GM12878 (cell line): ENCODE measurements around the gene MTA3. TPM values are rescaled to one million over a fixed set of nuclear protein-coding genes. Genes with fewer than 3 reads are reported as not detected.

ENCODE experiments used
- ATAC-seq: fragments of 200-7000 bp; cut with Tn5 transposase; 3 replicates; pipeline ENCODE4 v1.9.1; 2020; ENCODE audit warnings: mild to moderate bottlenecking, moderate library complexity
- BruUV-seq: library from RNA; stranded (reverse); fragments of 400-500 nt; replicated peaks from 2 replicates; lab custom pipeline; 2021; lab: Mats Ljungman, UMichigan
- CTCF ChIA-PET: fragments of 300-600 bp; sonication (Branson Sonifier 250); formaldehyde crosslinking; extraction: SDS; loops from one replicate; lab custom pipeline; 2021; ENCODE audit warnings: inconsistent platforms; lab: Yijun Ruan, JAX
- POLR2A ChIA-PET: fragments of 350-600 bp; formaldehyde crosslinking; extraction: SDS; loops from one replicate; lab custom pipeline; 2021; ENCODE audit warnings: inconsistent platforms; lab: Charles Lee
- RAD21 ChIA-PET: fragments of 300-600 bp; sonication (Branson Sonifier 250); formaldehyde crosslinking; loops from one replicate; lab custom pipeline; 2023; ENCODE audit warnings: antibody characterized with exemption; ENCODE audit not compliant: unreplicated experiment; lab: Charles Lee
- SMC1A ChIA-PET: fragments of 300-600 bp; sonication (Branson Sonifier 250); formaldehyde crosslinking; loops from one replicate; lab custom pipeline; 2023; ENCODE audit not compliant: unreplicated experiment, uncharacterized antibody; lab: Charles Lee
- DNase-seq: peaks from one replicate; pipeline ENCODE4 v3.0.0-alpha.2; 2011; ENCODE audit warnings: low read depth, low spot score
- FAIRE-seq: peaks from 3 replicates; lab custom pipeline; 2011; peaks lifted over from hg19 to GRCh38; lab: Jason Lieb, UNC
- H2AFZ ChIP-seq: 2 replicates; pipeline ENCODE4 v1.6.0; 2011; ENCODE audit warnings: low read depth, low read length, control low read depth; ENCODE audit not compliant: control insufficient read depth
- H3K27ac ChIP-seq: 2 replicates; pipeline ENCODE4 v1.5.1; 2011; ENCODE audit warnings: control low read depth; ENCODE audit not compliant: control insufficient read depth, insufficient read depth
- H3K27me3 ChIP-seq, 2 experiments: replicated peaks in 1 of 2; 2 replicates each; pipeline versions ENCODE4 v1.6.0 to v1.6.1; 2011; ENCODE audit warnings: low read length in 1 of 2; ENCODE audit not compliant: control insufficient read depth in 2 of 2, insufficient read depth in 2 of 2
- H3K36me3 ChIP-seq, 2 experiments: 2 replicates each; pipeline ENCODE4 v1.5.1; 2011; ENCODE audit warnings: low read length in 1 of 2; ENCODE audit not compliant: control insufficient read depth in 2 of 2, insufficient read depth in 2 of 2
- H3K4me1 ChIP-seq: 2 replicates; pipeline ENCODE4 v1.6.1; 2011; ENCODE audit warnings: mild to moderate bottlenecking, low read length, moderate library complexity, mixed read lengths; ENCODE audit not compliant: control insufficient read depth, insufficient read depth
- H3K4me2 ChIP-seq: 2 replicates; pipeline ENCODE4 v1.6.0; 2011; ENCODE audit warnings: control low read depth; ENCODE audit not compliant: control insufficient read depth, insufficient read depth
- H3K4me3 ChIP-seq: fragments of 200-600 bp; sonication (generic); 2 replicates; pipeline ENCODE4 v1.5.1; 2016
- H3K79me2 ChIP-seq: 2 replicates; pipeline ENCODE4 v1.6.0; 2011; ENCODE audit warnings: low read length; ENCODE audit not compliant: control insufficient read depth, insufficient read depth
- H3K9ac ChIP-seq: 2 replicates; pipeline ENCODE4 v1.8.0; 2011; ENCODE audit warnings: low read length, control low read depth, mixed read lengths; ENCODE audit not compliant: control insufficient read depth, insufficient read depth
- H3K9me3 ChIP-seq: replicated peaks from 3 replicates; pipeline ENCODE4 v1.5.1; 2011; ENCODE audit warnings: mild to moderate bottlenecking, low read length; ENCODE audit not compliant: control insufficient read depth, insufficient read depth
- H4K20me1 ChIP-seq: 2 replicates; pipeline ENCODE4 v1.6.0; 2011; ENCODE audit not compliant: control insufficient read depth, insufficient read depth
- EED ChIP-seq: sonication (generic); IDR thresholded peaks from 2 replicates; pipeline ENCODE4 v1.6.1; 2016; ENCODE audit warnings: antibody characterized with exemption, low read depth
- GABPA ChIP-seq: IDR thresholded peaks from 2 replicates; pipeline ENCODE4 v1.6.1; 2014; ENCODE audit warnings: antibody characterized with exemption, low read depth, mild to moderate bottlenecking, inconsistent platforms
- IKZF1 ChIP-seq: fragments of 450-650 bp; conservative IDR thresholded peaks from 2 replicates; pipeline ENCODE4 v1.6.1; 2017; ENCODE audit warnings: antibody characterized with exemption, mild to moderate bottlenecking
- IRF4 ChIP-seq: IDR thresholded peaks from 2 replicates; pipeline ENCODE4 v1.6.1; 2011; ENCODE audit warnings: low read depth, low read length
- RELA ChIP-seq: fragments of 450-650 bp; IDR thresholded peaks from 2 replicates; pipeline ENCODE4 v1.8.0; 2014; ENCODE audit warnings: borderline replicate concordance; ENCODE audit not compliant: partially characterized antibody
- SRF ChIP-seq, 2 experiments: IDR thresholded peaks; 2 replicates each; pipeline ENCODE4 v1.6.1; 2011; ENCODE audit warnings: low read depth in 2 of 2, low read length in 2 of 2, mild to moderate bottlenecking in 1 of 2, moderate library complexity in 1 of 2
- ZNF592 ChIP-seq: fragments of 450-650 bp; IDR thresholded peaks from 2 replicates; pipeline ENCODE4 v1.6.1; 2017; ENCODE audit warnings: mild to moderate bottlenecking, moderate library complexity
- ZNF622 ChIP-seq: fragments of 450-650 bp; IDR thresholded peaks from 2 replicates; pipeline ENCODE4 v1.6.1; 2017; ENCODE audit warnings: mild to moderate bottlenecking, inconsistent platforms
- WGBS: methylation state at CpG from one replicate; pipeline ENCODE4 v1.1.6; 2016; ENCODE audit warnings: low lambda C conversion rate; ENCODE audit not compliant: insufficient replicate concordance, insufficient coverage; ENCODE audit errors: missing lambda C conversion rate; 5-methylcytosine and 5-hydroxymethylcytosine counted together
- in situ Hi-C: fragments of 300-500 bp; cut with MboI; formaldehyde crosslinking; loops from 9 replicates; pipeline ENCODE4 v1.14.3; 2018; ENCODE audit warnings: mixed read lengths
- intact Hi-C: fragments of 100-400 bp; cut with micrococcal nuclease; formaldehyde crosslinking; loops from one replicate; pipeline ENCODE4 v1.14.2; 2022; ENCODE audit not compliant: unreplicated experiment
- polyA plus RNA-seq, 11 experiments: library from polyadenylated mRNA; depleted of rRNA in 4 of 11; unstranded in 6 of 11; stranded (reverse) in 5 of 11; fragments of >200 nt; fragmentation: Nextera tagmentation in 4 of 11; fragmentation: Illumina TruSeq in 1 of 11; extraction: Ambion mirVana in 4 of 11; extraction: Trizol in 1 of 11; gene quantifications; 1 replicate in 1 of 11; 2 replicates in 10 of 11; pipeline versions ENCODE4 v1.2.1 to v1.2.3, GENCODE V29; 2011 to 2016; ENCODE audit warnings: inconsistent platforms in 2 of 11, missing spikeins in 2 of 11, low read depth in 1 of 11
- total RNA-seq, 4 experiments: library from RNA; depleted of rRNA in 3 of 4; stranded (reverse); fragments of >200 nt in 3 of 4; fragmentation: Illumina TruSeq in 1 of 4; extraction: Trizol in 1 of 4; gene quantifications; 2 replicates each; pipeline versions ENCODE4 v1.2.1 to v1.2.3, GENCODE V29; 2013 to 2021
- TF ChIP-seq, protein P1 (sequence below): fragments of 150-350 bp; IDR thresholded peaks from 2 replicates; pipeline ENCODE4 v1.6.1; 2014; ENCODE audit warnings: mild to moderate bottlenecking, low read depth, low read length

MTA3 gene
- total and polyA plus RNA-seq, 10 of the 15 experiments (the other 5 are each of a cell fraction or from before 2014, with no cell fraction given), result 17.6 to 45.5 (median 26.5) TPM

- SMC1A ChIA-PET, result interaction anchor here (1.0 to 3.0 kb wide), 7 partner anchors 10 to 95 kb away, joined by 3 to 10 read pairs (median 5); no protein-coding TSS in a partner anchor
- intact Hi-C loops (loop anchor here (10.0 kb wide), 1 partner anchor 264 kb away; the partner anchor contains the start of gene KCNG3), in situ Hi-C loops (no loop called here)
- ATAC-seq, result no peak
- H4K20me1 ChIP-seq, result no peaks in the 10 kb centered on the region
- no peak overlapping the region for H3K4me3 ChIP-seq
- FAIRE-seq, result no peak
- no peak overlapping the region for H2AFZ ChIP-seq
- RAD21 ChIA-PET, result interaction anchor here (1.4 kb wide), 1 partner anchor 39 kb away, joined by 3 read pairs; no protein-coding TSS in a partner anchor
- no peak overlapping the region for H3K9ac ChIP-seq
- DNase-seq, result no peak
- H3K36me3 ChIP-seq, result no peaks in the 10 kb centered on the region
- CTCF ChIA-PET, result interaction anchor here (0.7 to 1.6 kb wide), 4 partner anchors 17 to 270 kb away, joined by 3 to 5 read pairs (median 3); no protein-coding TSS in a partner anchor
- peaks cover 19% of the 10 kb centered on the region for H3K4me1 ChIP-seq
- no peaks in the 10 kb centered on the region for H3K27me3 ChIP-seq
- H3K4me2 ChIP-seq, result no peak overlapping the region
- WGBS, result 82% methylated on average over 1 of the region's 1 CpG
- H3K27ac ChIP-seq, result no peak overlapping the region
- TF ChIP-seq ZNF622 (no peak), EED (no peak), ZNF592 (no peak), RELA (no peak), IKZF1 (no peak), GABPA (no peak), SRF (IDR thresholded peaks at IDR 0.05; ENCODE audit: low read depth in 2 of 2, low read length in 2 of 2) (no peak), IRF4 (no peak)
- TF ChIP-seq, protein P1, sequence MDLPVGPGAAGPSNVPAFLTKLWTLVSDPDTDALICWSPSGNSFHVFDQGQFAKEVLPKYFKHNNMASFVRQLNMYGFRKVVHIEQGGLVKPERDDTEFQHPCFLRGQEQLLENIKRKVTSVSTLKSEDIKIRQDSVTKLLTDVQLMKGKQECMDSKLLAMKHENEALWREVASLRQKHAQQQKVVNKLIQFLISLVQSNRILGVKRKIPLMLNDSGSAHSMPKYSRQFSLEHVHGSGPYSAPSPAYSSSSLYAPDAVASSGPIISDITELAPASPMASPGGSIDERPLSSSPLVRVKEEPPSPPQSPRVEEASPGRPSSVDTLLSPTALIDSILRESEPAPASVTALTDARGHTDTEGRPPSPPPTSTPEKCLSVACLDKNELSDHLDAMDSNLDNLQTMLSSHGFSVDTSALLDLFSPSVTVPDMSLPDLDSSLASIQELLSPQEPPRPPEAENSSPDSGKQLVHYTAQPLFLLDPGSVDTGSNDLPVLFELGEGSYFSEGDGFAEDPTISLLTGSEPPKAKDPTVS, result no peak
- H3K9me3 ChIP-seq, result no peaks in the 10 kb centered on the region
- POLR2A ChIA-PET, result no interaction called here
- H3K79me2 ChIP-seq, result no peaks in the 10 kb centered on the region
- BruUV-seq, result TSS peak; percentile 43
Observed at GRCh38 chr2:42758751-42759150, 190.3 kb downstream of the MTA3 start.
